ENCODE results near the gene SHROOM3. TPM values are rescaled to one million over a fixed set of nuclear protein-coding genes. Genes with fewer than 3 reads are reported as not detected.

Gene SHROOM3
- total RNA-seq, 1 donor from 2014 or later, result 42.7 TPM

GRCh38 chr4:76813070-76813469 is 378.0 kb downstream of the SHROOM3 start:
- no peak for TF ChIP-seq CTCF (IDR thresholded peaks at IDR 0.05)
- DNase-seq (ENCODE audit: low spot score), result no peak
- peaks cover 33% of the 10 kb centered on the region for H3K4me1 Mint-ChIP-seq (ENCODE audit: low read depth)
- H3K36me3 Mint-ChIP-seq (ENCODE audit: low read depth), result peaks cover 10% of the 10 kb centered on the region
- peak overlapping the region; percentile 95 for H3K27ac Mint-ChIP-seq (ENCODE audit: unreplicated experiment)
- peaks cover 36% of the 10 kb centered on the region for H3K9me3 Mint-ChIP-seq (ENCODE audit: low read depth)
- no peaks in the 10 kb centered on the region for H3K27me3 Mint-ChIP-seq (ENCODE audit: low read depth)
- no peak overlapping the region for H3K4me3 Mint-ChIP-seq (ENCODE audit: unreplicated experiment)

- DNase-seq (ENCODE audit: low spot score), result no peak
- Mint-ChIP-seq H3K36me3 (ENCODE audit: low read depth) (peaks cover 2% of the 10 kb centered on the region), H3K9me3 (ENCODE audit: low read depth) (peaks cover 12% of the 10 kb centered on the region), H3K4me3 (ENCODE audit: unreplicated experiment) (no peak overlapping the region), H3K4me1 (ENCODE audit: low read depth) (no peaks in the 10 kb centered on the region), H3K27me3 (ENCODE audit: low read depth) (no peaks in the 10 kb centered on the region), H3K27ac (ENCODE audit: unreplicated experiment) (no peak overlapping the region)
- no peak for TF ChIP-seq CTCF (IDR thresholded peaks at IDR 0.05)
Measured at GRCh38 chr4:76821641-76822040, 386.6 kb downstream of the SHROOM3 start.

GRCh38 chr4:76822303-76822702 is 387.3 kb downstream of the SHROOM3 start:
- DNase-seq (ENCODE audit: low spot score), result no peak
- no peak for TF ChIP-seq CTCF (IDR thresholded peaks at IDR 0.05)
- Mint-ChIP-seq H3K4me1 (ENCODE audit: low read depth) (no peaks in the 10 kb centered on the region), H3K4me3 (ENCODE audit: unreplicated experiment) (no peak overlapping the region), H3K36me3 (ENCODE audit: low read depth) (peaks cover under 1% of the 10 kb centered on the region), H3K9me3 (ENCODE audit: low read depth) (peaks cover 5% of the 10 kb centered on the region), H3K27ac (ENCODE audit: unreplicated experiment) (no peak overlapping the region), H3K27me3 (ENCODE audit: low read depth) (no peaks in the 10 kb centered on the region)

- DNase-seq (ENCODE audit: low spot score), result no peak
Measured at GRCh38 chr4:76823495-76823894, 388.5 kb downstream of the SHROOM3 start.

GRCh38 chr4:76830612-76830963 is 395.6 kb downstream of the SHROOM3 start:
- DNase-seq (ENCODE audit: low spot score), result no peak
- H3K27me3 Mint-ChIP-seq (ENCODE audit: low read depth), result no peaks in the 10 kb centered on the region
- H3K27ac Mint-ChIP-seq (ENCODE audit: unreplicated experiment), result peak overlapping the region; percentile 89
- peak overlapping the region; percentile 14 for H3K4me3 Mint-ChIP-seq (ENCODE audit: unreplicated experiment)
- no peak for TF ChIP-seq CTCF (IDR thresholded peaks at IDR 0.05)
- H3K9me3 Mint-ChIP-seq (ENCODE audit: low read depth), result no peaks in the 10 kb centered on the region
- peaks cover 24% of the 10 kb centered on the region for H3K4me1 Mint-ChIP-seq (ENCODE audit: low read depth)
- H3K36me3 Mint-ChIP-seq (ENCODE audit: low read depth), result no peaks in the 10 kb centered on the region

More at GRCh38 chr4:76823495-76823894, 388.5 kb downstream of the SHROOM3 start:
- no peaks in the 10 kb centered on the region for H3K4me1 Mint-ChIP-seq (ENCODE audit: low read depth)
- peaks cover 4% of the 10 kb centered on the region for H3K9me3 Mint-ChIP-seq (ENCODE audit: low read depth)
- no peaks in the 10 kb centered on the region for H3K36me3 Mint-ChIP-seq (ENCODE audit: low read depth)
- TF ChIP-seq CTCF (IDR thresholded peaks at IDR 0.05), result no peak
- no peak overlapping the region for H3K27ac Mint-ChIP-seq (ENCODE audit: unreplicated experiment)
- H3K27me3 Mint-ChIP-seq (ENCODE audit: low read depth), result no peaks in the 10 kb centered on the region
- H3K4me3 Mint-ChIP-seq (ENCODE audit: unreplicated experiment), result no peak overlapping the region

All from chondrocyte (in vitro differentiated cells).